Stimulated activated naive CD8-positive, alpha-beta T cell treated with anti-CD3 and anti-CD28 coated beads, Interleukin-15, Interleukin-2, amounts not matched to agents 100 U/mL and 50 U/mL, for 24 hours (primary cell): ENCODE results near the gene CFB.
"Not testable (repeated sequence)": the region's sequence is repeated elsewhere in the genome, so short reads cannot be mapped to it uniquely, and the experiment has no call there.

Source experiments
- ATAC-seq: fragments of 150-1000 bp; cut with Tn5 transposase; one replicate; pipeline ENCODE4 v1.10.0; 2021
- DNase-seq: peaks from one replicate; pipeline ENCODE4 v3.0.0; 2021

CFB gene

GRCh38 chr6:31911826-31912585 is 33.9 kb upstream of the CFB start:
- ATAC-seq: no peak
- DNase-seq: no peak

DNA sequence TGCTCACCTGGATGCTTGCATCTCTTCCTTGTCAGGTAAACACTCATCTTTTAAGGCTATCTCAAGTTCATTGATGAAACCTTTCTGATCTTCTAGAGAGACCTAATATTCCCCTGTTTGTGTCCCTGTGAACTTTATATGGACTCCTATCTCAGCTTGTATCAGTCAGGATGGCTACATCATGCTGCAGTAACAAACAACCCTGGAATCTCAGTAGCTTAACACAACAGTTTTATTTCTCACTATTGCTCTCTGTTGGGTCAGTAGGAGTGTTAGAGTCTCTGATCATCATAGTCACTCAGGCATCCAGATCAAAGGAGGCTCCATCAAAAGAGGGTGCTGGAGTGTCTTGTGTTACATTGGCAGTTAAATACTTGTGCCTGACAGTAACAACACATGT is 30.5 kb upstream of the CFB start:
- no peak for DNase-seq
- ATAC-seq: no peak

DNA sequence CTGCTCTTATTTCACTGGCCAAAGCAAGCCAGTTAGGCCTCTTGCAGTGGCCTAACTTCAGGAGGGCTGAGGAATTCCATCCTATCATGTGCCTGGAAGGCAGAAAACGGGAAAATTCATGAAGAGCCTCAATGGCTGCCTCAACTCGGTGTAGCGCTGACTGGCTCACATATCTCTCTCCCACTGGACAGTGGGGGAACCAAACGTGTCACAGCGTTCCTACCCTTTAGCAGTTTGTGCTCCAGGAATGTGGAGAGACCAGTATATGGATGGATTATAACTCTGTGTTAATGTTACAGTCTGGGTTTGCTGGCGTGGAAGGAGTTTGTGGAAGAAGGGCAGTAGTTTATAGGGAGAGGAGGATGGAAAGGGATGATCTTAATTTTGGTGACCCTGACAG is 30.1 kb upstream of the CFB start:
- no peak for ATAC-seq

DNA sequence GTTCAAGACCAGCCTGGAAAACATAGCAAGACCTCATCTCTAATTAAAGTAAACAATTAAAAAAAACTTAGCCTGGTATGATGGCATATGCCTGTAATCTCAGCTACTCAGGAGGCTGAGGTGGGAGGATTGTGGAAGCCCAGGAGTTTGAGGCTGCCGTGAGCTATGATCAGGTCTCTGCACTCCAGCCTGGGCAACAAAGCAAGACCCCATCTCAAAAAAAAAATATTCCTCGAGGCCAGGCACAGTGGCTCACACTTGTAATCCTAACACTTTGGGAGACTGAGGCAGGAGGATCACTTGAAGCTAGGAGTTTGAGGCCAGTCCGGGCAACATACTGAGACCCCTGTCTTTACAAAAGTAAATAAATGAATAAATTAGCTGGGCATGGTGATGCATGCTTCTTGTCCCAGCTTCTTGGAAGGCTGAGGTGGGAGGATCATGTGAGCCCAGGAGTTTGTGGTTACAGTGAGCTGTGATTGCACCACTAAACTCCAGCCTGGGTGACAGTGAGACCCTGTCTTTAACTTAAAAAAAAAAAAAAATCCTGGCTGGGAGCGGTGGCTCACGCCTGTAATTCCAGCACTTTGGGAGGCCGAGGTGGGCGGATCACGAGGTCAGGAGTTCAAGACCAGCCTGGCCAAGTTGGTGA is 27.7 kb upstream of the CFB start:
- ATAC-seq (no peak), DNase-seq (no peak)

More for the DNA sequence above, 30.1 kb upstream of the CFB start:
- DNase-seq: no peak

DNA sequence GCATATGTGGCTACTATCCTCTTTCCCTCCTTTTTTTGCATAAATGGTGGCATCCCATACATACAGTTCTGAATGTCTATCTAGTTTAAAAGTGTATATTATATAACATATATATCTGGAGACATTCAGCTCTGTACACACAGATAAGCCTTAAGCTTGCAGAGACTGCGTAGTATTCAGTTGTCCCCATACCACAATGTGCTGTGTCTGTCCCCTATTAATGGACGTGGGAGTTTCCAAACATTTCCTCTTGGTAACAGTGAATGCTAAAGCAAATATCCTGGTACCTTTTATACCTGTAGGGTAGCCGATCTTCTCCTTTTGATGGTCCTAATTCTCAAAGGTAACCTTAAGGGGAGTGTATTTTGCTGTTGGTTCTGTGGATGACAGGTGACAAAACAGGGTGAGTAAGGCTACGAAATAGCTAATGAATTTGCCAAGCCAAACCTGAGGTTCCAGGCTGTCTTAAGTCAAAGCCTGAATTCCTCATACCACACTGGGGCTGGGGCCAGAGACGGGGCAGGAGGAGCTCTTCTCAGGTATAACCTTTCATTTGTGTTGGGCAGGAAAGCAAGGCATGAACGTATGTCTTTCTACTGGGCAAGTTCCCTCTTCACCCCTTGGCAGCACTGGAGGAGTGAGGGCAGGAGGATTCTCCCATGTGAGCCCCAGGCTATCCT is 26.1 kb upstream of the CFB start:
- DNase-seq (no peak), ATAC-seq (no peak)

DNA sequence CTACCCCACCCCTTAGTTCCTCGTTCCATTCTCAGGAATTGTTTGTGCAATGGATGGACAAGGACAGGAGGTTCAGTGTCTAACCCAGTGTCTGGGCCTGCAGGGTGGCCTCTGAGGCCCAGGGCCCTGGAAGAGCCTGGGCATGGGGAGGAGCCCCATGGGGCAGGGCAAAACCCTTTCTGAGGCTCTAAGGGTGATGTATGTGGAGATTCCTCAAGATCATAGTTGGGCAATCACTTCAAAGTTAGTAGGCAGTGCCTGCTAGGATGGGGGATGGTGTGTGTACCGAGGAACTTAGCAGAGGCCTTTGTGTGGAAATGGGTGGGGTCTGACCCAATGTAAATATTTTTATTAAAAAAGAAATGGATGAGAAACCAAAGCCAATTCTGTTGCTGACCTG is 25.1 kb upstream of the CFB start:
- no peak for DNase-seq
- no peak for ATAC-seq

DNA sequence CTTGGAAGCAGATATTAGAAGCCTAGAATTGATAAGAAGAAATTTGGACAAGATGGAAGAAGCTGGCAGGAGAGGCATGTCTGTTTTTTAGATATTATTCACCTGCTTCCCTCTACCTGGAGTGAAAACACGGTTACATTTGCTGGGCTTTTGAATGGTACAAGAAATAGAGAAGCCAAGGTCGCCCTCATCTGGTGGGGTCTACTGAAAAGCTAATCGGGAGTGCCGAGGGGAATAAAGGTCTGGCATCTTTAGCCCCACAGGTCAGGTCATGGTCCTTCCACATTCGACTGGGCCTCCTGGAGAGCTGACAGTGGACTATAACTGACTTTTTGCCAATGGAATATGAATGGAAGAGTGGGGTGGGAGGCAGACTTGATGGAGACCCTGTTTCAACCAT is 23.0 kb upstream of the CFB start:
- DNase-seq (peak; percentile 36), ATAC-seq (peak; percentile 65)

GRCh38 chr6:31927242-31927862 is 18.5 kb upstream of the CFB start, which contains the start of gene C2:
Gene C2, plus strand, starts transcription at chr6:31927717. Its CDS starts 36 bp downstream, at chr6:31927753.
- no peak for ATAC-seq
- DNase-seq: no peak

DNA sequence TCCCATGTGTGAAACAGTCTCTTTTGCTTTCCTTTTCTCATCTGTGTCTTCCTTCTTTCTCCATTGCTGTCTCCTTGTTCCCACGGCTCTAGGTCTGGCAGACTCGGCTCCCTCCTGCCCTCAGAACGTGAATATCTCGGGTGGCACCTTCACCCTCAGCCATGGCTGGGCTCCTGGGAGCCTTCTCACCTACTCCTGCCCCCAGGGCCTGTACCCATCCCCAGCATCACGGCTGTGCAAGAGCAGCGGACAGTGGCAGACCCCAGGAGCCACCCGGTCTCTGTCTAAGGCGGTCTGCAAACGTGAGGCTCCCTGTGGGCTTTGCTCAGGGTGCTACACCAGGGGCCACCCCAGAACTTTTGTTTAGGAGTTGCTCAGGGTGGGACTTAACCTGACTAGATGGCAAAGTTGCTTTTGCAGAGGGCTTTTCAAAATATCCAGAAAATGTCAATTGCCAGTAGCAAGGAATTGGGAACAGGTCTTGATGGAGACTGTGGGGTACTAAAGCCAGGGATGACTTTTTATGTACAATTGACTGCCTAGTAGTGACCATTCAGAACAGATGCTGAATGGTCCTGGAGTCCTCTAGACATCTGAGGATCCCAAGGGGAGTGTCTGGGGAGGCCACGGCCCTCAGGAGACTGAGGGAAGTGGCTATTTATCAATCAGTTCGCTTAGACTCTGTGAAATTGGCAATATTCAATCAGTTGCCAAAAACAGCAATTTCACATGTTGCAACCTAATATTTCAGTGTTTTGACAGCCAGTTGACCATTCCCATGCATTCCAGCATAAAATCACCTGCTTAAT is 17.8 kb upstream of the CFB start:
- no peak for ATAC-seq
- DNase-seq: no peak

- DNase-seq (no peak), ATAC-seq (no peak)
Measured at GRCh38 chr6:31928672-31928939, 17.3 kb upstream of the CFB start.

- DNase-seq: no peak
- no peak for ATAC-seq
Measured at GRCh38 chr6:31930962-31931361, 14.9 kb upstream of the CFB start.

- not testable (repeated sequence) for DNase-seq, ATAC-seq
Measured at GRCh38 chr6:31932137-31932536, 13.8 kb upstream of the CFB start.

- ATAC-seq (no peak), DNase-seq (no peak)
Measured at GRCh38 chr6:31933537-31933936, 12.4 kb upstream of the CFB start.

DNA sequence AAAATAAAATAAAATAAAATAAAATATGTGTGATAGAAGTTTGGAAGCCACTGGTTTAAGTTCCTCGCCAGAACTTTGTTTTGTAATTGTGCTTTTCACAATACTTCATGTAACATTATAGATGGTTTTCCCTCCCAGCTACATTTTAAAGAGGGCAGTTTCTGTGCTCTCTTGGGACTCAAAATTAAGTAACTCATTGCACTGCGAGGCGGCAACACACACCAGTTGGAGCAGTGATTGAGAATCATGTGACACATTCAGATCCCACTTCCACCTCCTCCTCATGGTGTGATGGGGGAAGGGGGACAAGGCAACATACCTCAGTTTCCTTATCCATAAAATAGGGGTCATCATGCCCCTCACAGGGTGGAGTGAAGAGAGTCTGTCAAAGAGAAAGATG is 10.9 kb upstream of the CFB start:
- ATAC-seq: no peak

DNA sequence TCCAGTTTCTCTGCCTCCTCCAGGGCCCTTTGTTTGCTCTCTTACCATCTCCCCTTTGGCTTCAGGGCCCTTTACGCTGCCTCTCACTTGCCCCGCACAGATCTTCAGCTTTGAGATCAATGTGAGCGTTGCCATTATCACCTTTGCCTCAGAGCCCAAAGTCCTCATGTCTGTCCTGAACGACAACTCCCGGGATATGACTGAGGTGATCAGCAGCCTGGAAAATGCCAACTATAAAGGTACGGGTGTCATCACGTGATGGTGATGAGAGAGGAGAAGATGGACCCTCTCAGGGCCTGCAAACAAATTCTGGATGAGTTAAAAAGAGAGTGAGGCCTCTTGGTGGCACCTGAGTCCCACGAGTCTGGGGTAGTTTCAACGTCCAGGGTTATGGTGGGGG is 10.1 kb upstream of the CFB start:
- no peak for DNase-seq

More for the DNA sequence above, 10.9 kb upstream of the CFB start:
- DNase-seq: no peak

GRCh38 chr6:31940256-31940664 is 5.6 kb upstream of the CFB start:
- no peak for DNase-seq

More for the DNA sequence above, 10.1 kb upstream of the CFB start:
- ATAC-seq: no peak

GRCh38 chr6:31943742-31944141 is 2.2 kb upstream of the CFB start:
- DNase-seq (no peak), ATAC-seq (no peak)

More at GRCh38 chr6:31940256-31940664, 5.6 kb upstream of the CFB start:
- ATAC-seq: no peak

DNA sequence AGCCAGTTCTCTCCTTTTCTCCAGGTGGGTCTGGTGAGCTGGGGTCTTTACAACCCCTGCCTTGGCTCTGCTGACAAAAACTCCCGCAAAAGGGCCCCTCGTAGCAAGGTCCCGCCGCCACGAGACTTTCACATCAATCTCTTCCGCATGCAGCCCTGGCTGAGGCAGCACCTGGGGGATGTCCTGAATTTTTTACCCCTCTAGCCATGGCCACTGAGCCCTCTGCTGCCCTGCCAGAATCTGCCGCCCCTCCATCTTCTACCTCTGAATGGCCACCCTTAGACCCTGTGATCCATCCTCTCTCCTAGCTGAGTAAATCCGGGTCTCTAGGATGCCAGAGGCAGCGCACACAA is 765 bp upstream of the CFB start:
- ATAC-seq (no peak), DNase-seq (no peak)

DNA sequence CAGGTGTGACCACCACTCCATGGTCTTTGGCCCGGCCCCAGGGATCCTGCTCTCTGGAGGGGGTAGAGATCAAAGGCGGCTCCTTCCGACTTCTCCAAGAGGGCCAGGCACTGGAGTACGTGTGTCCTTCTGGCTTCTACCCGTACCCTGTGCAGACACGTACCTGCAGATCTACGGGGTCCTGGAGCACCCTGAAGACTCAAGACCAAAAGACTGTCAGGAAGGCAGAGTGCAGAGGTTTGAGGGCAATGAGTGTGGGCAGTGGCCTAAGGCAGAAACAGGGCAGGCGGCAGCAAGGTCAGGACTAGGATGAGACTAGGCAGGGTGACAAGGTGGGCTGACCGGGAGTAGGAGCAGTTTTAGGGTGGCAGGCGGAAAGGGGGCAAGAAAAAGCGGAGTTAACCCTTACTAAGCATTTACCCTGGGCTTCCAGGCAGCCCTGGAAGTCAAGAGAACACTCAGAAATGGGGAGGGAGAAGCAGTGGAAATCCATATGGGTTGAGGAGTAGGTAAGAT is 533 bp downstream of the CFB start:
- DNase-seq (no peak), ATAC-seq (no peak)

GRCh38 chr6:31947070-31947675 is 1.3 kb downstream of the CFB start:
- ATAC-seq (no peak), DNase-seq (no peak)

GRCh38 chr6:31947864-31948263 is 2.0 kb downstream of the CFB start:
- no peak for DNase-seq
- ATAC-seq: no peak

GRCh38 chr6:31948306-31948705 is 2.4 kb downstream of the CFB start:
- no peak for ATAC-seq
- no peak for DNase-seq
